Heart left ventricle (tissue), 16 donors: ENCODE results near the gene NUDT4. TPM values are rescaled to one million over a fixed set of nuclear protein-coding genes. Genes with fewer than 3 reads are reported as not detected.

Experiments
- ATAC-seq, 4 donors: fragments of 200-7000 bp; cut with Tn5 transposase; one replicate each; pipeline ENCODE4 v1.9.1; 2020 to 2022; ENCODE audit warnings: moderate library complexity in 4 of 4, mild to moderate bottlenecking in 3 of 4, moderate number of reproducible peaks in 1 of 4
- DNase-seq, 5 donors: peaks; one replicate each; pipeline ENCODE4 v3.0.0-alpha.2; 2020
- H3K27ac ChIP-seq, 12 donors: fragments of 200-600 bp; sonication (generic) in 4 of 12; one replicate each; pipeline versions ENCODE4 v1.5.0 to v1.8.0; 2016 to 2022; ENCODE audit warnings: mild to moderate bottlenecking in 2 of 12
- H3K27me3 ChIP-seq, 9 donors: fragments of 200-600 bp; sonication (generic) in 2 of 9; one replicate each; pipeline versions ENCODE4 v1.5.1 to v1.8.0; 2016 to 2022; ENCODE audit warnings: mild to moderate bottlenecking in 3 of 9
- H3K36me3 ChIP-seq, 9 donors: fragments of 200-600 bp; sonication (generic) in 2 of 9; one replicate each; pipeline versions ENCODE4 v1.5.0 to v1.8.0; 2018 to 2022; ENCODE audit warnings: mild to moderate bottlenecking in 2 of 9
- H3K4me1 ChIP-seq, 12 donors: fragments of 200-600 bp; sonication (generic) in 4 of 12; one replicate each; pipeline versions ENCODE4 v1.5.0 to v1.8.0; 2016 to 2022; ENCODE audit warnings: mild to moderate bottlenecking in 3 of 12
- H3K4me3 ChIP-seq, 12 donors: fragments of 200-600 bp; sonication (generic) in 4 of 12; one replicate each; pipeline versions ENCODE4 v1.5.0 to v1.8.0; 2017 to 2022; ENCODE audit warnings: mild to moderate bottlenecking in 9 of 12, moderate library complexity in 4 of 12
- H3K9me3 ChIP-seq, 12 donors: fragments of 200-600 bp; sonication (generic) in 4 of 12; one replicate each; pipeline versions ENCODE4 v1.5.0 to v1.8.0; 2016 to 2022; ENCODE audit warnings: mild to moderate bottlenecking in 1 of 12
- POLR2A ChIP-seq, 2 donors: fragments of 450-650 bp; IDR thresholded peaks; one replicate each; pipeline ENCODE4 v1.6.1; 2017; ENCODE audit warnings: antibody characterized with exemption in 2 of 2, mild to moderate bottlenecking in 2 of 2, moderate library complexity in 2 of 2
- WGBS, 4 donors: extraction: QIAGEN DNeasy Blood & Tissue Kit in 2 of 4; methylation state at CpG; one replicate each; pipeline versions ENCODE4 v1.1.5 to v1.1.7; 2013 to 2018; 5-methylcytosine and 5-hydroxymethylcytosine counted together
- intact Hi-C, 10 donors: fragments of 100-400 bp; cut with DNase I; formaldehyde crosslinking; loops; one replicate each; pipeline versions ENCODE4 v1.11.1 to v1.14.2; 2022
- polyA plus RNA-seq, 2 donors: library from polyadenylated mRNA; stranded (reverse); fragments of 200-250 nt; gene quantifications; one replicate each; pipeline ENCODE4 v1.2.3, GENCODE V29; 2013
- total RNA-seq, 9 donors: library from RNA; depleted of rRNA in 2 of 9; stranded (reverse); fragments of >200 nt in 2 of 9; fragmentation: NEBNext Ultra II Directional in 3 of 9; extraction: Animal tissue kit (Norgen Biotek cat#: 25700) in 3 of 9; gene quantifications; one replicate each; pipeline versions ENCODE4 v1.1.0 to v1.2.4, GENCODE V29; 2016 to 2023
- TF ChIP-seq, protein P1 (sequence below), 12 donors: fragments of 200-600 bp; sonication (generic) in 4 of 12; IDR thresholded peaks; one replicate each; pipeline versions ENCODE4 v1.5.0 to v1.8.0; 2018 to 2022; ENCODE audit warnings: antibody characterized with exemption in 12 of 12, mild to moderate bottlenecking in 5 of 12
- donor health status: ischemic (EF 13 %, LVEDD 7.1; RV severe dilation, severe dysfunction).
- donor health status: healthy with polysubstance abuse.
- donor health status: DM: no; HTN: yes; CAD: no.
- donor health status: DM: no; HTN: no; CAD: no.
- donor health status: ischemic (EF 25% LVEDD 6.9; RV normal size, moderate dysfunction).
- donor health status: ischemic (EF 25% LVEDD 5.7; RV mildly dilated, moderate dysfunction).
- donor health status: healthy.
- donor health status: DM: yes; HTN: yes; CAD: no.
- donor health status: ischemic (EF 35%, LVEDD 5.7; RV mildly dilated, moderate dysfunction).
- donor health status: nonischemic (EF 11% LVEDD 7.7; RV severe dilation, severe dysfunction).
- donor health status: DM: yes; HTN: yes; CAD: no.
- donor health status: PGD.
- donor health status: ischemic (EF 29% LVEDD 5.4; RV normal size, mild dysfunction).
- donor health status: nonischemic (EF 23%, LVEDD 6.1; RV moderate dilation, normal function).

NUDT4 gene
- total and polyA plus RNA-seq, 11 donors = 59.9 to 667 (median 242) TPM

DNA sequence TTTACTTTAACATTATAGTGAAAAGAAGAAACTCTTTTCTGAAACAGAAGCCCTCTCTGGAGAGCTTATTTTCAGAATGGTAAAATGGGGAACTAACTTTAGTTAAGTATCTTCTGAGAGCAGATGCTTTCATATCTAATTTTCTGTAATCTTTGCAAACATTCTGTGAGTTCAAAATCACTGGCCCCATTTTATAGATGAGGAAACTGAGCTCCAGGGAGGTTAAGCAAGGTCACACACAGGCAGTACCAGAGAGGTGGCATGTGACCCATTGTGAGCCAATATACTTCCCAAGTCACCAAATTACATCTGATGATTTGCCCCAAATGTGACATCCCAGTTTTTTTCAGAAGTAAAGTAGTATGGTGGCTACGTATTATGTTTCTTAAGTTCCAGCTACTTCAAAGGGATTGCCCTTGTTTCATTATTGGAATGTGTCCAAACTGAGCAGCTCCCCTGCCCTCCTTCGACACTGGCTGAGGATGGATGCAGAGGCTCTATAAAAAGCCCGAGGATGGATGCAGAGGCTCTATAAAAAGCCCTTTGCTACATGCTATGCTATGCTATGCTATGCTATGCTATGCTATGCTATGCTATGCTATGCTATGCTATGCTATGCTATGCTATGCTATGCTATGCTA lies 36.2 kb upstream of the NUDT4 start:
- 38 to 52% (median 46%) methylated on average over 3 of the region's 3 CpGs for WGBS, 4 donors

DNA sequence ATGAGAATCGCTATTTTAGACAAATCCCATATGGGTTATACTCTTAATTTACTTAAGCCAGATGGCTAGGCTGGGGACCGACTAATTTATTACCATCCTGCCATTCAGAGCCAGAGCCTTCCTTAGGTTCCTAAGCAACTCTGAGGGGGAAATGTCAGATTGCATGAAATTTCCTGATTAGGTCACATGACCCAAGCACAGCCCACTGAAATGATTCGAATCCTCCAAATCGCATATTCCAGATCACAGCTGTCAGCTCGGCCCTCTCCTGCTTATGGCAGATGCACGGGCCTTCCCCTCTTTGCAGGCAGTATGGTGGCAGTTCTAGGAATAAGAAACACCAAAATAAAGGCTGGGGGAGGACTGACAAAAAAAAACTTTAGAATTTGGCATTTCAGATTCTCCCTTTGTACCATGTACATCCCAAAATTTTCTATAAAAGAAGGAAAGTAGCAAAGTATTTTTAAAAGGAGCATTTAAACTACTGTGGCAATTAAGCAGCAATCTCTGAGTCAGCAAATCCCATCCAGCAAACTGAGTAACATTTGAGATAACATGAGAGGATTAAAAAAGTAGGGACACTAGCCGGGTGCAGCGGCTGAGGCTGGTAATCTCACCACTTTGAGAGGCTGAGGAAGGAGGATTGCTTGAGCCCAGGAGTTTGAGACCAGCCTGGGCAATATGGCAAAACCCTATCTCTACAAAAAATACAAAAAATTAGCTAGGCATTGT lies 30.5 kb upstream of the NUDT4 start:
- 57 to 68% (median 62%) methylated on average over 8 of the region's 8 CpGs for WGBS, 4 donors
- H3K4me3 ChIP-seq = no peak overlapping the region
- H3K27me3 ChIP-seq = no peaks in the 10 kb centered on the region
- intact Hi-C loops = no loop called here
- no peak for DNase-seq
- peaks cover 0 to 10% (median 0%) of the 10 kb centered on the region in 12 donors for H3K4me1 ChIP-seq
- ATAC-seq = no peak
- H3K9me3 ChIP-seq = no peaks in the 10 kb centered on the region
- TF ChIP-seq, protein P1, sequence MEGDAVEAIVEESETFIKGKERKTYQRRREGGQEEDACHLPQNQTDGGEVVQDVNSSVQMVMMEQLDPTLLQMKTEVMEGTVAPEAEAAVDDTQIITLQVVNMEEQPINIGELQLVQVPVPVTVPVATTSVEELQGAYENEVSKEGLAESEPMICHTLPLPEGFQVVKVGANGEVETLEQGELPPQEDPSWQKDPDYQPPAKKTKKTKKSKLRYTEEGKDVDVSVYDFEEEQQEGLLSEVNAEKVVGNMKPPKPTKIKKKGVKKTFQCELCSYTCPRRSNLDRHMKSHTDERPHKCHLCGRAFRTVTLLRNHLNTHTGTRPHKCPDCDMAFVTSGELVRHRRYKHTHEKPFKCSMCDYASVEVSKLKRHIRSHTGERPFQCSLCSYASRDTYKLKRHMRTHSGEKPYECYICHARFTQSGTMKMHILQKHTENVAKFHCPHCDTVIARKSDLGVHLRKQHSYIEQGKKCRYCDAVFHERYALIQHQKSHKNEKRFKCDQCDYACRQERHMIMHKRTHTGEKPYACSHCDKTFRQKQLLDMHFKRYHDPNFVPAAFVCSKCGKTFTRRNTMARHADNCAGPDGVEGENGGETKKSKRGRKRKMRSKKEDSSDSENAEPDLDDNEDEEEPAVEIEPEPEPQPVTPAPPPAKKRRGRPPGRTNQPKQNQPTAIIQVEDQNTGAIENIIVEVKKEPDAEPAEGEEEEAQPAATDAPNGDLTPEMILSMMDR (IDR thresholded peaks at IDR 0.05) = no peak
- no peak overlapping the region for H3K27ac ChIP-seq
- H3K36me3 ChIP-seq = no peaks in the 10 kb centered on the region

More for the DNA sequence above, 36.2 kb upstream of the NUDT4 start:
- intact Hi-C loops = no loop called here
- H3K27me3 ChIP-seq = no peaks in the 10 kb centered on the region
- ATAC-seq (peak in 2 of 4 donors; percentile 21 to 36), DNase-seq (no peak)
- no peak overlapping the region for H3K27ac ChIP-seq
- no peaks in the 10 kb centered on the region for H3K36me3 ChIP-seq
- peaks cover 0 to 8% (median 0%) of the 10 kb centered on the region in 12 donors for H3K4me1 ChIP-seq
- no peaks in the 10 kb centered on the region for H3K9me3 ChIP-seq
- no peak overlapping the region for H3K4me3 ChIP-seq
- TF ChIP-seq, protein P1 (IDR thresholded peaks at IDR 0.05) = no peak
- TF ChIP-seq POLR2A (IDR thresholded peaks at IDR 0.05) = no peak

DNA sequence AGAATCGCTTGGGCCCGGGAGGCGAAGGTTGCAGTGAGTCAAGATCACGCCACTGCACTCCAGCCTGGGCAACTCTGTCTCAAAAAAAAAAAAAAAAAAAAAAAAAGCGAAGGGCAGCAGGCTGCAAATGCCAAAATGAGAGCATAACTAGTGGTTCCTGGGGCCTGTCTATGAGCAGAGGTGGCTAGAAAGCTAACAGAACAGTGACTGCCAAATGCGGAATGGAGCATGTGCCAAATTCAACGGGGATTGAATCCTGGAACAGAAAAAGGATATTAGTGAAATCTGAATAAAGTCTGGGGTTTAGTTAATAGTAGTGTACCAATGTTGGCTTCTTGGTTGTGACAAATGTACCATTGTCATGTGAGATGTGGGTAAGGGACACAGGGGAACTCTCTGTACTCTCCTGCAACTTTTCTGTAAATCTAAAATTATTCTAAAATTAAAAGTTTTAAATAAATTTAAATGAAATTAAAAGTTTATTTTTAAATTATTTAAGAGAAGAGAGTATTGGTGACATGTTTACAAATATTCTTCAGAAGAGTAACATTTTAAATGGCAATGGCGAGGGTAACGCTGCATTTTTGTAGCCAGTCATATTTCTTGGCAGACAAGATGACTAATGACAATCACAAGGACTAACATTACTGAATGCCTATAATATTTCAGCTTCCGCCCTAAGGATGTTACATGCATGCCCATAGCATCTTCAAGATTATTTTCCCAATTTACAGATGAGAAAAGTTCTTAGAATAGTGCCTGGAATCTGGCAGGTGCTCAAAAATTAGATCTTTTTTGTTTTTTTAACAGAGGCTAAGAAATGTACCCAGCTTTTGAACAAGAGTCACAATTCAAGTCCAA lies 28.9 kb upstream of the NUDT4 start:
- 70 to 83% (median 79%) methylated on average over 10 of the region's 10 CpGs for WGBS, 4 donors
- H3K27ac ChIP-seq = peak overlapping the region in 1 of 12 donors; percentile 9
- H3K4me3 ChIP-seq = no peak overlapping the region
- H3K9me3 ChIP-seq = no peaks in the 10 kb centered on the region
- TF ChIP-seq, protein P1 (IDR thresholded peaks at IDR 0.05) = no peak
- TF ChIP-seq POLR2A (IDR thresholded peaks at IDR 0.05) = no peak
- H3K36me3 ChIP-seq = no peaks in the 10 kb centered on the region
- DNase-seq (peak in 1 of 5 donors; percentile 15), ATAC-seq (peak in 3 of 4 donors; percentile 30 to 41 (median 39))
- intact Hi-C loops = no loop called here
- H3K4me1 ChIP-seq = peaks cover 0 to 10% (median 0%) of the 10 kb centered on the region in 12 donors
- no peaks in the 10 kb centered on the region for H3K27me3 ChIP-seq

DNA sequence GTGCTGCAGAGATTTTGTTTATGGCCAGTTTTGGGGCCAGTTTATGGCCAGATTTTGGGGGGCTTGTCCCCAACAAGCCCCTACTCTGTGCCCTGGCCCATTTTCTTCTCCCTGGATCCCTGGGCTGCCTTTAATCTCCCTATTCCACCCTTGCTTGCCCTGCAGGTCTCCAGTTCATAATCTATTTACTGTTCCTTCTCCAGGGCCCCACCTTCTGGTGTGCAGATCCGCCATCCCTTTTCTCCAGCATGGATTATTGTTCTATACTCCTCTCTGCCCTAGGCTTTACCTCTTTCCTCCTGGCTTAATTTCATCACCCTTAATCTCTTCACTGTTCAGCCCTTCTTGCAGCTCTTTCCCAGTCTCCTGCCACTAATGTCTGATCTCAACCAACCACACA lies 26.0 kb upstream of the NUDT4 start:
- ATAC-seq = no peak
- H3K4me1 ChIP-seq = peaks cover 0 to 10% (median 0%) of the 10 kb centered on the region in 12 donors

More for the DNA sequence above, 26.0 kb upstream of the NUDT4 start:
- Histone ChIP-seq H3K4me3 (no peak overlapping the region), H3K27me3 (no peaks in the 10 kb centered on the region), H3K36me3 (no peaks in the 10 kb centered on the region), H3K9me3 (no peaks in the 10 kb centered on the region), H3K27ac (no peak overlapping the region)
- TF ChIP-seq POLR2A (IDR thresholded peaks at IDR 0.05) = no peak
- TF ChIP-seq, protein P1 (IDR thresholded peaks at IDR 0.05) = no peak
- intact Hi-C loops = no loop called here
- no peak for DNase-seq
- 94 to 98% (median 96%) methylated on average over 1 of the region's 1 CpG for WGBS, 4 donors
